HEK293T (cell line): ENCODE measurements around the gene PALB2.

Experiments used
- ARNT ChIP-seq: fragments of 450-650 bp; IDR thresholded peaks from 2 replicates; pipeline ENCODE4 v1.6.1; 2017; ENCODE audit warnings: mild to moderate bottlenecking
- BHLHE40 ChIP-seq: fragments of 450-650 bp; IDR thresholded peaks from 2 replicates; pipeline ENCODE4 v1.6.1; 2016; ENCODE audit warnings: mild to moderate bottlenecking, moderate library complexity, borderline replicate concordance
- CTBP1 ChIP-seq: fragments of 450-650 bp; IDR thresholded peaks from 2 replicates; pipeline ENCODE4 v1.6.1; 2016; ENCODE audit warnings: borderline replicate concordance
- FOXA1 ChIP-seq: fragments of 450-650 bp; IDR thresholded peaks from 2 replicates; pipeline ENCODE4 v1.6.1; 2016; ENCODE audit warnings: mild to moderate bottlenecking
- FOXK2 ChIP-seq: fragments of 450-650 bp; IDR thresholded peaks from 2 replicates; pipeline ENCODE4 v1.6.1; 2016; ENCODE audit warnings: mild to moderate bottlenecking
- FOXM1 ChIP-seq: fragments of 450-650 bp; IDR thresholded peaks from 2 replicates; pipeline ENCODE4 v1.6.1; 2017; ENCODE audit warnings: mild to moderate bottlenecking, borderline replicate concordance
- HDGF ChIP-seq: fragments of 450-650 bp; IDR thresholded peaks from 2 replicates; pipeline ENCODE4 v1.6.1; 2017; ENCODE audit warnings: antibody characterized with exemption, borderline replicate concordance
- SP1 ChIP-seq: fragments of 450-650 bp; IDR thresholded peaks from 2 replicates; pipeline ENCODE4 v1.6.1; 2017
- TARDBP ChIP-seq: fragments of 450-650 bp; IDR thresholded peaks from 2 replicates; pipeline ENCODE4 v1.6.1; 2016
- ZNF384 ChIP-seq: fragments of 450-650 bp; IDR thresholded peaks from 2 replicates; pipeline ENCODE4 v1.6.1; 2016
- TF ChIP-seq, protein P1 (sequence below): fragments of 450-650 bp; IDR thresholded peaks from 2 replicates; pipeline ENCODE4 v1.6.1; 2016

DNA sequence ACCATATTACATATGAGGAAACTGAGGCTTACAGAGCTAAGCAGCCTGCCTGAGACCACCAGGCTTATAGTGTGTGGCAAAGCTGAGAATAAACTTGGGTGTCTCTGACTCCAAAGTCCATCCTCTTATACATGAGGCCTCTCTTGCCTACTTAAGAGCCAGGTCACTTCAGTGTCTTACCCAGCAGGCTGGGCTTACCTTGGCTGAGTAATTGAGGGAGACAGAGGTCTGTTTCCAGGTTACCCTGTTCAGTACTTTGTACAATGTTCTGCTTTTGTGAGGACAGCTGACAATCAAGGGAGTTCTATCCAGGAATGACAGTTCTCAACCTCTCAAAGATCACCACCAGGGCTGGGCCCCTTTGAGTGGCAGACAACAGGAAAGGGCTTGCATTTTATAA lies 59.3 kb downstream of the PALB2 start:
- TF ChIP-seq, protein P1, sequence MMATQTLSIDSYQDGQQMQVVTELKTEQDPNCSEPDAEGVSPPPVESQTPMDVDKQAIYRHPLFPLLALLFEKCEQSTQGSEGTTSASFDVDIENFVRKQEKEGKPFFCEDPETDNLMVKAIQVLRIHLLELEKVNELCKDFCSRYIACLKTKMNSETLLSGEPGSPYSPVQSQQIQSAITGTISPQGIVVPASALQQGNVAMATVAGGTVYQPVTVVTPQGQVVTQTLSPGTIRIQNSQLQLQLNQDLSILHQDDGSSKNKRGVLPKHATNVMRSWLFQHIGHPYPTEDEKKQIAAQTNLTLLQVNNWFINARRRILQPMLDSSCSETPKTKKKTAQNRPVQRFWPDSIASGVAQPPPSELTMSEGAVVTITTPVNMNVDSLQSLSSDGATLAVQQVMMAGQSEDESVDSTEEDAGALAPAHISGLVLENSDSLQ = no peak
- TF ChIP-seq CTBP1 = no peak
- no peak for TF ChIP-seq FOXA1
- TF ChIP-seq HDGF = no peak
- no peak for TF ChIP-seq FOXM1
- no peak for TF ChIP-seq FOXK2
- no peak for TF ChIP-seq SP1
- no peak for TF ChIP-seq ARNT
- TF ChIP-seq ZNF384 = no peak
- no peak for TF ChIP-seq BHLHE40
- TF ChIP-seq TARDBP = no peak
